K562 (cell line): ENCODE results near the gene ELP5. TPM values are rescaled to one million over a fixed set of nuclear protein-coding genes. Genes with fewer than 3 reads are reported as not detected.

Experiments
- ATAC-seq: fragments of 200-7000 bp; cut with Tn5 transposase; 3 replicates; pipeline ENCODE4 v1.9.1; 2020; ENCODE audit warnings: moderate library complexity
- BruUV-seq: library from RNA; stranded (reverse); fragments of 400-500 nt; replicated peaks from 2 replicates; lab custom pipeline; 2021; lab: Mats Ljungman, UMichigan
- CTCF ChIA-PET: fragments of 300-600 bp; formaldehyde crosslinking; extraction: SDS; loops from one replicate; lab custom pipeline; 2021; ENCODE audit warnings: low intra/inter-chr PET ratio; lab: Yijun Ruan, JAX
- POLR2A ChIA-PET: fragments of 300-600, 350-650 bp; sonication (Branson Sonifier 250); formaldehyde crosslinking; extraction: SDS; loops from one replicate; lab custom pipeline; 2021; ENCODE audit warnings: antibody characterized with exemption, inconsistent platforms; lab: Yijun Ruan, JAX
- DNase-seq, 4 experiments: peaks; one replicate each; pipeline versions ENCODE4 v3.0.0 to v3.0.0-alpha.2; 2011 to 2018; ENCODE audit warnings: low spot score in 3 of 4, mixed read lengths in 3 of 4; ENCODE audit errors: extremely low read depth in 1 of 4
- FAIRE-seq: peaks from 2 replicates; lab custom pipeline; 2011; peaks lifted over from hg19 to GRCh38; lab: Jason Lieb, UNC
- H2AFZ ChIP-seq: 2 replicates; pipeline ENCODE4 v1.6.0; 2011; ENCODE audit warnings: low read depth, low read length, control low read depth, inconsistent platforms
- H3K27ac ChIP-seq: fragments of 200-600 bp; 3 replicates; pipeline ENCODE4 v1.8.0; 2011; ENCODE audit warnings: low read depth, mild to moderate bottlenecking, control low read depth, inconsistent platforms, low read length, moderate library complexity, mixed read lengths; ENCODE audit errors: extremely low read depth
- H3K27me3 ChIP-seq, 2 experiments: fragments of 300-600 bp in 1 of 2; 2 replicates in 1 of 2; 3 replicates in 1 of 2; pipeline versions ENCODE4 v1.6.0 to v1.8.0; 2011; ENCODE audit warnings: inconsistent platforms in 2 of 2, low read length in 2 of 2, mild to moderate bottlenecking in 1 of 2, mixed read lengths in 1 of 2, moderate library complexity in 1 of 2; ENCODE audit not compliant: control insufficient read depth in 2 of 2, insufficient read depth in 2 of 2
- H3K36me3 ChIP-seq: fragments of 300-600 bp; 3 replicates; pipeline ENCODE4 v1.8.0; 2011; ENCODE audit warnings: mild to moderate bottlenecking, low read length, inconsistent platforms; ENCODE audit not compliant: control insufficient read depth, insufficient read depth
- H3K4me1 ChIP-seq, 2 experiments: fragments of 200-600 bp in 1 of 2; replicated peaks in 1 of 2; 2 replicates in 1 of 2; 3 replicates in 1 of 2; pipeline versions ENCODE4 v1.5.1 to v1.8.0; 2011; ENCODE audit warnings: inconsistent platforms in 2 of 2, low read length in 2 of 2, mild to moderate bottlenecking in 1 of 2, mixed read lengths in 1 of 2, moderate library complexity in 1 of 2; ENCODE audit not compliant: control insufficient read depth in 2 of 2, insufficient read depth in 2 of 2
- H3K4me2 ChIP-seq: 2 replicates; pipeline ENCODE4 v1.6.1; 2011; ENCODE audit warnings: low read length, control low read depth, inconsistent platforms, mixed read lengths; ENCODE audit not compliant: insufficient read depth
- H3K4me3 ChIP-seq: fragments of 200-600 bp; sonication (generic), shearing (Covaris generic); 2 replicates; pipeline ENCODE4 v1.5.1; 2016; ENCODE audit warnings: control low read depth, inconsistent platforms
- H3K79me2 ChIP-seq: fragments of 200-600 bp; 3 replicates; pipeline ENCODE4 v1.8.0; 2011; ENCODE audit warnings: low read length, inconsistent platforms; ENCODE audit not compliant: control insufficient read depth, insufficient read depth
- H3K9ac ChIP-seq, 2 experiments: 2 replicates each; pipeline versions ENCODE4 v1.6.0 to v1.6.1; 2011; ENCODE audit warnings: low read depth in 2 of 2, low read length in 2 of 2, control low read depth in 1 of 2, inconsistent platforms in 1 of 2, mild to moderate bottlenecking in 1 of 2, mixed read lengths in 1 of 2; ENCODE audit not compliant: insufficient read depth in 1 of 2
- H3K9me1 ChIP-seq: one replicate; pipeline ENCODE4 v1.6.0; 2011; ENCODE audit warnings: inconsistent platforms, mild to moderate bottlenecking, low read length, moderate library complexity; ENCODE audit not compliant: control insufficient read depth, insufficient read depth
- H3K9me3 ChIP-seq: replicated peaks from 2 replicates; pipeline ENCODE4 v1.5.1; 2011; ENCODE audit warnings: low read depth, low read length, inconsistent platforms; ENCODE audit not compliant: control insufficient read depth, insufficient read depth
- H4K20me1 ChIP-seq: replicated peaks from 2 replicates; pipeline ENCODE4 v1.6.1; 2011; ENCODE audit warnings: low read length, inconsistent platforms, mixed read lengths; ENCODE audit not compliant: control insufficient read depth, insufficient read depth
- ARID2 ChIP-seq: fragments of 450-650 bp; IDR thresholded peaks from 2 replicates; pipeline ENCODE4 v1.6.1; 2017; ENCODE audit warnings: antibody characterized with exemption, mild to moderate bottlenecking
- FOXP4 ChIP-seq: sonication (generic); formaldehyde crosslinking; IDR thresholded peaks from 2 replicates; pipeline ENCODE4 v1.8.0; 2022; ENCODE audit warnings: mild to moderate bottlenecking, missing genetic modification reagents, borderline replicate concordance
- HEY1 ChIP-seq: fragments of 250-450 bp; sonication (Bioruptor Pico); IDR thresholded peaks from 2 replicates; pipeline ENCODE4 v1.5.0; 2020; ENCODE audit warnings: mild to moderate bottlenecking, moderate library complexity, borderline replicate concordance
- KHSRP ChIP-seq: fragments of 450-650 bp; IDR thresholded peaks from 2 replicates; pipeline ENCODE4 v1.6.1; 2017
- MBD1 ChIP-seq: fragments of 250-450 bp; sonication (Bioruptor Pico); IDR thresholded peaks from 2 replicates; pipeline ENCODE4 v1.8.0; 2022; ENCODE audit warnings: inconsistent platforms
- MNT ChIP-seq, 2 experiments: fragments of 450-650 bp; conservative IDR thresholded peaks; 2 replicates each; pipeline ENCODE4 v1.6.1; 2017; ENCODE audit warnings: mild to moderate bottlenecking in 2 of 2, moderate library complexity in 2 of 2
- NBN ChIP-seq: fragments of 450-650 bp; IDR thresholded peaks from 2 replicates; pipeline ENCODE4 v1.6.1; 2016; ENCODE audit warnings: low read depth, mild to moderate bottlenecking
- NCOA6 ChIP-seq: fragments of 450-650 bp; IDR thresholded peaks from 2 replicates; pipeline ENCODE4 v1.6.1; 2017; ENCODE audit warnings: mild to moderate bottlenecking
- NR3C1 ChIP-seq: sonication (generic); formaldehyde crosslinking; IDR thresholded peaks from 2 replicates; pipeline ENCODE4 v1.8.1; 2022; ENCODE audit warnings: missing genetic modification reagents
- POLR3A ChIP-seq: IDR thresholded peaks from 2 replicates; pipeline ENCODE4 v1.6.1; 2011; ENCODE audit warnings: borderline replicate concordance, mild to moderate bottlenecking, moderate library complexity; ENCODE audit not compliant: insufficient read length, insufficient read depth; ENCODE audit errors: extremely low read depth
- RBM15 ChIP-seq: fragments of 200-400 bp; formaldehyde crosslinking; IDR thresholded peaks from 2 replicates; pipeline ENCODE4 v1.6.1; 2018; ENCODE audit warnings: mild to moderate bottlenecking, low read length, moderate library complexity; ENCODE audit not compliant: insufficient read depth
- SP1 ChIP-seq: sonication (generic); formaldehyde crosslinking; IDR thresholded peaks from 2 replicates; pipeline ENCODE4 v1.8.1; 2022; ENCODE audit warnings: mild to moderate bottlenecking, missing genetic modification reagents
- ZBTB26 ChIP-seq: fragments of 450-650 bp; formaldehyde crosslinking; IDR thresholded peaks from 2 replicates; pipeline ENCODE4 v1.4.0; 2022; ENCODE audit warnings: missing genetic modification characterization
- WGBS: fragments of 100-300 bp; shearing (Covaris generic); methylation state at CpG from one replicate; pipeline ENCODE4 v1.1.6; 2016; ENCODE audit warnings: low coverage, mixed read lengths; ENCODE audit not compliant: insufficient coverage; ENCODE audit errors: missing lambda C conversion rate; 5-methylcytosine and 5-hydroxymethylcytosine counted together
- in situ Hi-C: fragments of 300-500 bp; cut with MboI; formaldehyde crosslinking; loops from 4 replicates; pipeline ENCODE4 v1.15.0; 2018; ENCODE audit warnings: inconsistent platforms, mixed read lengths
- intact Hi-C: fragments of 100-400 bp; cut with micrococcal nuclease; formaldehyde crosslinking; loops from 2 replicates; pipeline ENCODE4 v1.14.2; 2022
- polyA plus RNA-seq, 8 experiments: library from polyadenylated mRNA; depleted of rRNA in 4 of 8; stranded (reverse) in 5 of 8; unstranded in 3 of 8; fragments of >200 nt; fragmentation: Nextera tagmentation in 2 of 8; fragmentation: Illumina TruSeq in 1 of 8; extraction: Ambion mirVana in 2 of 8; extraction: Trizol in 1 of 8; gene quantifications; 2 replicates each; pipeline versions ENCODE4 v1.2.1 to v1.2.3, GENCODE V29; 2011 to 2014; ENCODE audit warnings: inconsistent platforms in 1 of 8, missing spikeins in 1 of 8
- total RNA-seq, 7 experiments: library from RNA; depleted of rRNA in 6 of 7; stranded (reverse); fragments of >200 nt in 6 of 7; fragmentation: Illumina TruSeq in 2 of 7; extraction: Trizol in 2 of 7; gene quantifications; 2 replicates each; pipeline versions ENCODE4 v1.2.1 to v1.2.3, GENCODE V29; 2011 to 2021; ENCODE audit warnings: low replicate concordance in 1 of 7

Gene ELP5
- total and polyA plus RNA-seq, 9 of the 15 experiments (the other 6 are each of a cell fraction or from before 2014, with no cell fraction given) = 25.7 to 77.9 (median 52.9) TPM

- no peak for TF ChIP-seq ARID2
- no peak for TF ChIP-seq KHSRP
- no peak for TF ChIP-seq FOXP4 (CRISPR knock-in tag)
- TF ChIP-seq MNT (conservative IDR thresholded peaks at IDR 0.05) = no peak
- no peak for TF ChIP-seq NBN
- TF ChIP-seq NR3C1 (CRISPR knock-in tag) = no peak
- TF ChIP-seq HEY1 (CRISPR knock-in tag) = no peak
- no peak for TF ChIP-seq SP1 (CRISPR knock-in tag)
- no peak for TF ChIP-seq ZBTB26 (CRISPR knock-in tag)
- no peak for TF ChIP-seq POLR3A
- no peak for TF ChIP-seq MBD1 (CRISPR knock-in tag)
- TF ChIP-seq RBM15 = no peak
- TF ChIP-seq NCOA6 = no peak
- in situ Hi-C loops (loop anchor here (5.0 kb wide), 1 partner anchor 59 kb away; no protein-coding TSS in a partner anchor), intact Hi-C loops (loop anchor here (5.0 kb wide), 1 partner anchor 46 kb away; the partner anchor contains the start of gene PHF23)
- Histone ChIP-seq H3K4me1 (peaks cover 15 to 44% of the 10 kb centered on the region in 2 experiments; a peak in 4 of 5 replicates), H3K4me3 (no peak overlapping the region), H3K4me2 (no peak overlapping the region), H3K27ac (no peak overlapping the region), H3K79me2 (no peaks in the 10 kb centered on the region; the same call in 2 of the 3 replicates), H2AFZ (no peak overlapping the region), H3K27me3 (no peaks in the 10 kb centered on the region), H3K9me1 (no peaks in the 10 kb centered on the region), H3K9me3 (no peaks in the 10 kb centered on the region), H4K20me1 (no peaks in the 10 kb centered on the region; the same call in 1 of the 2 replicates), H3K36me3 (0 out of 3 replicates have a peak, but pooled peaks cover 3% of the 10 kb centered on the region), H3K9ac (peak overlapping the region in 1 of 2 experiments; percentile 30; a peak in 1 of 4 replicates)
- no TSS peak for BruUV-seq
- CTCF ChIA-PET = no interaction called here
- 75% methylated on average over 11 of the region's 18 CpGs for WGBS
- ATAC-seq (no peak), FAIRE-seq (no peak), DNase-seq (peak in 1 of 4 experiments; percentile 2)
- POLR2A ChIA-PET = interaction anchor here (0.6 to 1.4 kb wide), 5 partner anchors 10 to 368 kb away, joined by 3 to 5 read pairs (median 3); no protein-coding TSS in a partner anchor
Observed at GRCh38 chr17:7283471-7284216, 31.6 kb downstream of the ELP5 start.
